Measurements from ENCODE around the gene GGT6. TPM values are rescaled to one million over a fixed set of nuclear protein-coding genes. Genes with fewer than 3 reads are reported as not detected.
A peak's percentile ranks its signal among the peaks of the same experiment; 100 is the strongest.
"Not testable (repeated sequence)": the region's sequence is repeated elsewhere in the genome, so short reads cannot be mapped to it uniquely, and the experiment has no call there.

Gene GGT6
- total RNA-seq, 1 donor from 2014 or later, result not detected

DNA sequence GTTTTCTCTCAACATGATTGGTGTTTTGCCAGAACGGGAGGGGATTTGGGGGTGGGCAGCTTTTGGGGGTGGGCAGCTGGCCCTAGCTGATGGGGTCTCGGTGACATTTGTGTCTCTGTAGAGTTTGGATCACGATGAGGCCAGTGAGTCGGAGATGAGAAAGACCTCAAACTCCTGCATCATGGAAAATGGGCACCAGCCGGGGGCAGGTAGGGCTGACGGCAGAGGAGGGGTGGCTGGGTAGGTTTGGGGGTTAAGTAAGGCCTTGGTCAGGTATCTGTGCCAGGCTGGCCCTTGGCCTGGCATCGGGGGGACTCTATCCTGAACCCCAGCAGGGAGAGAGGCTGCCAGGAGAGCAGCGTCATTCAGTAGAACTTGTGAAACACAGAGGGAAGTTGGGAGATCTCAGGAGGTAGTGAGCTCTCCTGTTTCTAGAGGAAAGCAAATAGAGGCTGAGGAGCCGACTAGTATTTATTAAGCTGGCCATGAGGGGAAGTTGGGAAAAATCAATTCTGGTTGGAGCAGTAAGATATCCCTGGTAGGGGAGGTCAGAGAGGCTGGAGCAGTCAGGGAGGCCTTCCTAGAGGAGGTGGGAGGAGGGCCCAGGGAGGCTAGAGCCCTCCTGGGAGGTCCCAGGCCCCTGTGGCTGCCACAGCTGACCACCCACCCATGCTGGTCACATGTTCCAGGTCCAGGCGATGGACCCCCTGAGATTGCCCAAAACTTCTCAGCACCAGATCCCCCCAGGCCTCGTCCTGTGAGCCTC lies 32.0 kb upstream of the GGT6 start:
- Mint-ChIP-seq H3K4me1 (ENCODE audit: low read depth, unreplicated experiment) (peaks cover 2% of the 10 kb centered on the region), H3K9me3 (ENCODE audit: unreplicated experiment) (peaks cover 1% of the 10 kb centered on the region)

DNA sequence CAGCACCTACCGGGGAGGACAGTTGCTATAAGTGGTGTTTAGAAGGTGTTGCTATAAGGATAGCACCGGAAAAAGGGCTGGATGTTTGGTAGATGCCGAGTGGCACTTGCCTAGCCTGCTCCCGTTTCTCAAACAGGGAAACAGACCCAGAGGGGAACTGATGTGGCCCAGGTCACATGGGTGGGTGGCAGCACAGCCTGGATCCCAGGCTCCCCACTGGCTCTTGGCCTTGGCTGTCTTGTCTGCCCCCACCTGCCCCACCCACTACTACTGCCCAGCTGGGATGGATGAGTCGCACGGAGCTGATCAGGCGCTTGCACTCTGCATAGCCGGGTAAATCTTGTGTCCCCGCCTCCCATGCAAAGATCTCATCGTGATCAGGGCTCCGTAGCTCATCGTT lies 31.2 kb upstream of the GGT6 start:
- peaks cover 5% of the 10 kb centered on the region for H3K36me3 Mint-ChIP-seq (ENCODE audit: unreplicated experiment)
- peaks cover 3% of the 10 kb centered on the region for H3K9me3 Mint-ChIP-seq (ENCODE audit: unreplicated experiment)
- H3K4me1 Mint-ChIP-seq (ENCODE audit: low read depth, unreplicated experiment), result peaks cover 6% of the 10 kb centered on the region
- no peak overlapping the region for H3K4me3 Mint-ChIP-seq (ENCODE audit: unreplicated experiment)
- H3K27me3 Mint-ChIP-seq (ENCODE audit: unreplicated experiment), result peaks cover 5% of the 10 kb centered on the region
- no peak for DNase-seq
- H3K27ac Mint-ChIP-seq (ENCODE audit: unreplicated experiment), result no peak overlapping the region
- TF ChIP-seq, protein P1, sequence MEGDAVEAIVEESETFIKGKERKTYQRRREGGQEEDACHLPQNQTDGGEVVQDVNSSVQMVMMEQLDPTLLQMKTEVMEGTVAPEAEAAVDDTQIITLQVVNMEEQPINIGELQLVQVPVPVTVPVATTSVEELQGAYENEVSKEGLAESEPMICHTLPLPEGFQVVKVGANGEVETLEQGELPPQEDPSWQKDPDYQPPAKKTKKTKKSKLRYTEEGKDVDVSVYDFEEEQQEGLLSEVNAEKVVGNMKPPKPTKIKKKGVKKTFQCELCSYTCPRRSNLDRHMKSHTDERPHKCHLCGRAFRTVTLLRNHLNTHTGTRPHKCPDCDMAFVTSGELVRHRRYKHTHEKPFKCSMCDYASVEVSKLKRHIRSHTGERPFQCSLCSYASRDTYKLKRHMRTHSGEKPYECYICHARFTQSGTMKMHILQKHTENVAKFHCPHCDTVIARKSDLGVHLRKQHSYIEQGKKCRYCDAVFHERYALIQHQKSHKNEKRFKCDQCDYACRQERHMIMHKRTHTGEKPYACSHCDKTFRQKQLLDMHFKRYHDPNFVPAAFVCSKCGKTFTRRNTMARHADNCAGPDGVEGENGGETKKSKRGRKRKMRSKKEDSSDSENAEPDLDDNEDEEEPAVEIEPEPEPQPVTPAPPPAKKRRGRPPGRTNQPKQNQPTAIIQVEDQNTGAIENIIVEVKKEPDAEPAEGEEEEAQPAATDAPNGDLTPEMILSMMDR (IDR thresholded peaks at IDR 0.05; ENCODE audit: partially characterized antibody, unreplicated experiment), result no peak

More for the DNA sequence above, 32.0 kb upstream of the GGT6 start:
- peak overlapping the region; percentile 30 for H3K4me3 Mint-ChIP-seq (ENCODE audit: unreplicated experiment)
- H3K27ac Mint-ChIP-seq (ENCODE audit: unreplicated experiment), result no peak overlapping the region
- peaks cover 4% of the 10 kb centered on the region for H3K27me3 Mint-ChIP-seq (ENCODE audit: unreplicated experiment)
- DNase-seq, result no peak
- TF ChIP-seq, protein P1 (IDR thresholded peaks at IDR 0.05; ENCODE audit: partially characterized antibody, unreplicated experiment), result no peak
- peaks cover 5% of the 10 kb centered on the region for H3K36me3 Mint-ChIP-seq (ENCODE audit: unreplicated experiment)

DNA sequence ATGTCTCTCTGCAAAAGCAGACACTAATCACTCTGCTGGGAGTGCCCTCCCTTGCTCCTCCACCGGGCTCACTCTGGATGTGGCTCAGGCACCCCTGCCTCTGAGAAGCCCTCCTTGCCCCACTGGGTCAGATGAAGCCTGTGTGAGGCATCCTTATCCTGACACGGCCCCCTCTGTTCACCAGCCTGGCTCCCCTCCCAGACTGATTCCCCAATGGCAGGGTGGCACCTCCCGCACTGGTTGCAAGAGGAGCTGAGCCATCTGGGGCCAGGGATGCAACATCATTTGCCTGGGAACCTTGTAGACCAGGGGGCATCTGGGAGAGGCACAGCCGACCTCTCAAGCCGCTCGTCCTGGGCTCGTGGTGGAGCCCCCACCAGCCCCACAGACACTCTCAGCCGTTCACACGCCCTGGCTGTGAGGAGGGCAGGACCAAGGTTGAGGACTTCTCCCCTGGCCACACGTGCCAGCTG lies 30.6 kb upstream of the GGT6 start:
- TF ChIP-seq, protein P1 (IDR thresholded peaks at IDR 0.05; ENCODE audit: partially characterized antibody, unreplicated experiment), result no peak
- Mint-ChIP-seq H3K36me3 (ENCODE audit: unreplicated experiment) (peaks cover 5% of the 10 kb centered on the region), H3K4me3 (ENCODE audit: unreplicated experiment) (no peak overlapping the region), H3K4me1 (ENCODE audit: low read depth, unreplicated experiment) (peaks cover 11% of the 10 kb centered on the region), H3K9me3 (ENCODE audit: unreplicated experiment) (peaks cover 3% of the 10 kb centered on the region), H3K27me3 (ENCODE audit: unreplicated experiment) (peaks cover 10% of the 10 kb centered on the region), H3K27ac (ENCODE audit: unreplicated experiment) (no peak overlapping the region)
- DNase-seq, result no peak

DNA sequence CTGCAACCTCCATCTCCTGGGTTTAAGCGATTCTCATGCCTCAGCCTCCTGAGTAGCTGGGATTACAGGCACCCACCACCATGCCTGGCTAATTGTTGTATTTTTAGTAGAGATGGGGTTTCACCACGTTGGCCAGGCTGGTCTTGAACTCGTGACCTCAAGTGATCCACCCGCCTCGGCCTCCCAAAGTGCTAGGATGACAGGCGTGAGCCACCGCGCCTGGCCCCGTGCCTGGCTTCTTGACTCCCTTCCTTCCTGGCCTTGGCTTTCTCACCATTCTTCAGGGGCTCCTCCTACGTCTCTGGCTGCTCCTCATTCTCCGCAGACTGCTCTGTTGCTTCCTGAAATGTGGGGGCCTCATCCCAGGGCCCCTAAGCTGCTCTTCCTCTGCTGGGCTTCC lies 29.7 kb upstream of the GGT6 start:
- H3K9me3 Mint-ChIP-seq (ENCODE audit: unreplicated experiment); H3K27ac Mint-ChIP-seq (ENCODE audit: unreplicated experiment); H3K36me3 Mint-ChIP-seq (ENCODE audit: unreplicated experiment); DNase-seq; H3K4me3 Mint-ChIP-seq (ENCODE audit: unreplicated experiment): not testable (repeated sequence)
- Mint-ChIP-seq H3K4me1 (ENCODE audit: low read depth, unreplicated experiment) (peaks cover 13% of the 10 kb centered on the region), H3K27me3 (ENCODE audit: unreplicated experiment) (peaks cover 14% of the 10 kb centered on the region)

DNA sequence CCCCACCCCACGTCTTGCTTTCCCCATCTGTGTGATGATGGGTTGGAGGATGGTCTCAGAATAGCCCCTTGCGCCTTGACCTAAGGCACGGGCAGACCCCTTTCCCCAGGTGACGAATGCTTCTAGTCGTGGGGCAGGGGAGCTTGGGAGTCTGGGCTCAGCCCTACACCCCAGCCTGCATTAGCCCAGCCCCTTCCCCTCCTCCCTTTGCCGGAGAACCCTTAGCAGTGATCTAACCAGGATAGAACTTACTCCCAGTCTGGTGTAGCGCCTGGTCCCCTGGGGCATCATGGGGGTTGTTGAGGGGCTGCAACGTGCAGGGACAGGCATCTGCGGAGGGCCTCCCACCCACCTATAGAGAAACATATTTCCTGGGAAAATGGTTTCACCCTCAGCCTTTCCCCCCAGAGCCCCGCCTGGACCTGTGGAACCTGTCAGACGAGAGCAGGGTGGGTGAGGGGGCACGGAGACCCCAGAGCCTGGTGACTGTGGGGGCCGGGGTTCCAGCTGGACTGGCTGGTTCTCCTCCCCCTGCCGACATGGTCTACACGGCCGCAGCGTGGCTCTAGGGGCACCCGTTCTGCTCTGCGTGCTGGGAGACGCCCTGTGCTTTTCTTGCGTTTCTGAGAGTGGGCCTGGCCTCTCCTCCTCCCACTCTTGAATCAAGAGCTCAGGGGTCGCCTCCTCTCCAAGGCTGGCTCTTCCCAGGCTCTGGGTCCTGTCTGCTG lies 28.7 kb upstream of the GGT6 start:
- Mint-ChIP-seq H3K27me3 (ENCODE audit: unreplicated experiment) (peaks cover 14% of the 10 kb centered on the region), H3K36me3 (ENCODE audit: unreplicated experiment) (peaks cover 5% of the 10 kb centered on the region), H3K4me1 (ENCODE audit: low read depth, unreplicated experiment) (peaks cover 13% of the 10 kb centered on the region), H3K4me3 (ENCODE audit: unreplicated experiment) (no peak overlapping the region), H3K9me3 (ENCODE audit: unreplicated experiment) (peaks cover 4% of the 10 kb centered on the region), H3K27ac (ENCODE audit: unreplicated experiment) (no peak overlapping the region)
- no peak for DNase-seq
- TF ChIP-seq, protein P1 (IDR thresholded peaks at IDR 0.05; ENCODE audit: partially characterized antibody, unreplicated experiment), result no peak

Data from glutamatergic neuron (in vitro differentiated cells).